ENCODE measurements around the gene ASPG.

Gene ASPG

GRCh38 chr14:104118006-104118844, 32.7 kb downstream of the ASPG start:
- DNase-seq: no peak

GRCh38 chr14:104119119-104119487, 33.6 kb downstream of the ASPG start:
- no peak for DNase-seq

- DNase-seq: no peak
These were observed 34.2 kb downstream of the ASPG start for GRCh38 chr14:104119488-104120251.

GRCh38 chr14:104120281-104120741, 34.8 kb downstream of the ASPG start:
- no peak for DNase-seq

- no peak for DNase-seq
These were observed 35.6 kb downstream of the ASPG start for GRCh38 chr14:104121142-104121541.

- no peak for DNase-seq
These were observed 38.4 kb downstream of the ASPG start for GRCh38 chr14:104123879-104124278.

- DNase-seq: no peak
These were observed 39.5 kb downstream of the ASPG start for GRCh38 chr14:104125011-104125410.

- DNase-seq: no peak
These were observed 41.3 kb downstream of the ASPG start for GRCh38 chr14:104126753-104127152.

- no peak for DNase-seq
These were observed 43.5 kb downstream of the ASPG start for GRCh38 chr14:104128981-104129380.

GRCh38 chr14:104129556-104129955, 44.1 kb downstream of the ASPG start:
- DNase-seq: no peak

GRCh38 chr14:104130974-104131651, 45.6 kb downstream of the ASPG start:
- no peak for DNase-seq

- DNase-seq: no peak
These were observed 46.6 kb downstream of the ASPG start for GRCh38 chr14:104131968-104132732.

GRCh38 chr14:104132981-104133380, 47.5 kb downstream of the ASPG start:
- DNase-seq: no peak

- no peak for DNase-seq
These were observed 48.0 kb downstream of the ASPG start for GRCh38 chr14:104133496-104133895.

GRCh38 chr14:104134061-104134965, 48.8 kb downstream of the ASPG start:
- no peak for DNase-seq

GRCh38 chr14:104135121-104135903, 49.8 kb downstream of the ASPG start:
- no peak for DNase-seq

- no peak for DNase-seq
These were observed 50.5 kb downstream of the ASPG start for GRCh38 chr14:104135904-104136471.

- DNase-seq: no peak
These were observed 51.2 kb downstream of the ASPG start for GRCh38 chr14:104136472-104137296.

- peak; percentile 42 for DNase-seq
These were observed 52.0 kb downstream of the ASPG start for GRCh38 chr14:104137297-104138097.

Data from fibroblast of skin of right quadriceps (primary cell).